ENCODE measurements around the gene RMP24.

RMP24 gene

GRCh38 chr18:35982409-35983114, 10.1 kb downstream of the RMP24 start:
- no peak for DNase-seq (ENCODE audit: extremely low read depth, low read depth)
- no peak for TF ChIP-seq CTCF (IDR thresholded peaks at IDR 0.05; ENCODE audit: low read depth, low read length)

- no peak for TF ChIP-seq CTCF (IDR thresholded peaks at IDR 0.05; ENCODE audit: low read depth, low read length)
- no peak for DNase-seq (ENCODE audit: extremely low read depth, low read depth)
Observed at GRCh38 chr18:35983147-35983546, 10.7 kb downstream of the RMP24 start.

GRCh38 chr18:35983818-35984217, 11.3 kb downstream of the RMP24 start:
- no peak for TF ChIP-seq CTCF (IDR thresholded peaks at IDR 0.05; ENCODE audit: low read depth, low read length)
- DNase-seq (ENCODE audit: extremely low read depth, low read depth): no peak

- no peak for DNase-seq (ENCODE audit: extremely low read depth, low read depth)
- no peak for TF ChIP-seq CTCF (IDR thresholded peaks at IDR 0.05; ENCODE audit: low read depth, low read length)
Observed at GRCh38 chr18:35991696-35992095, 19.2 kb downstream of the RMP24 start.

- TF ChIP-seq CTCF (IDR thresholded peaks at IDR 0.05; ENCODE audit: low read depth, low read length): no peak
- DNase-seq (ENCODE audit: extremely low read depth, low read depth): no peak
Observed at GRCh38 chr18:35993013-35993412, 20.5 kb downstream of the RMP24 start.

GRCh38 chr18:35998967-35999366, 26.5 kb downstream of the RMP24 start:
- no peak for DNase-seq (ENCODE audit: extremely low read depth, low read depth)
- no peak; the same call in 1 of the 2 replicates for TF ChIP-seq CTCF (IDR thresholded peaks at IDR 0.05; ENCODE audit: low read depth, low read length)

GRCh38 chr18:35999925-36000324, 27.4 kb downstream of the RMP24 start:
- DNase-seq (ENCODE audit: extremely low read depth, low read depth): no peak
- no peak for TF ChIP-seq CTCF (IDR thresholded peaks at IDR 0.05; ENCODE audit: low read depth, low read length)
